DOHH2 (cell line): ENCODE results near the gene RAB28.

Source experiments
- H3F3A ChIP-seq: fragments of 200-600 bp; sonication (generic), shearing (Covaris generic); 2 replicates; pipeline ENCODE4 v1.6.0; 2016; ENCODE audit warnings: antibody characterized with exemption, mild to moderate bottlenecking; ENCODE audit not compliant: control insufficient read depth, insufficient read depth
- H3K27ac ChIP-seq: fragments of 200-600 bp; sonication (generic); 2 replicates; pipeline ENCODE4 v1.5.1; 2014; ENCODE audit warnings: low read depth, mild to moderate bottlenecking, low read length, moderate library complexity
- H3K27me3 ChIP-seq: fragments of 200-600 bp; sonication (generic); 2 replicates; pipeline ENCODE4 v1.6.1; 2014; ENCODE audit warnings: mild to moderate bottlenecking, low read length, mixed read lengths; ENCODE audit not compliant: control insufficient read depth
- H3K36me3 ChIP-seq: fragments of 200-600 bp; sonication (generic); 2 replicates; pipeline ENCODE4 v1.6.1; 2014; ENCODE audit warnings: mild to moderate bottlenecking, low read length, moderate library complexity, mixed read lengths; ENCODE audit not compliant: control insufficient read depth
- H3K4me1 ChIP-seq: fragments of 200-600 bp; sonication (generic); 2 replicates; pipeline ENCODE4 v1.6.1; 2014; ENCODE audit warnings: mild to moderate bottlenecking, low read length, mixed read lengths; ENCODE audit not compliant: control insufficient read depth
- H3K4me2 ChIP-seq: fragments of 200-600 bp; sonication (generic); 2 replicates; pipeline ENCODE4 v1.6.0; 2014; ENCODE audit warnings: mild to moderate bottlenecking, low read length, moderate library complexity
- H3K4me3 ChIP-seq: fragments of 200-600 bp; sonication (generic); 2 replicates; pipeline ENCODE4 v1.5.1; 2014; ENCODE audit warnings: mild to moderate bottlenecking, low read length, mixed read lengths
- H3K79me2 ChIP-seq: fragments of 200-600 bp; sonication (generic); 2 replicates; pipeline ENCODE4 v1.6.1; 2014; ENCODE audit warnings: mild to moderate bottlenecking, low read length, mixed read lengths; ENCODE audit not compliant: control insufficient read depth
- H3K9me2 ChIP-seq: fragments of 200-600 bp; sonication (generic); replicated peaks from 2 replicates; pipeline ENCODE4 v1.6.1; 2014; ENCODE audit warnings: mild to moderate bottlenecking, low read length, mixed read lengths; ENCODE audit not compliant: control insufficient read depth
- H3K9me3 ChIP-seq: fragments of 200-600 bp; sonication (generic); 2 replicates; pipeline ENCODE4 v1.6.1; 2014; ENCODE audit warnings: antibody characterized with exemption, low read length, mixed read lengths; ENCODE audit not compliant: control insufficient read depth, insufficient read depth
- H4K20me1 ChIP-seq: fragments of 200-600 bp; sonication (generic); 2 replicates; pipeline ENCODE4 v1.6.0; 2014; ENCODE audit warnings: low read depth, mild to moderate bottlenecking, antibody characterized with exemption, low read length, moderate library complexity; ENCODE audit not compliant: control insufficient read depth, insufficient read depth
- EZH2phosphoT487 ChIP-seq: fragments of 200-600 bp; sonication (generic); IDR thresholded peaks from 2 replicates; pipeline ENCODE4 v1.6.1; 2017; ENCODE audit warnings: borderline replicate concordance, mild to moderate bottlenecking, antibody characterized with exemption, low read length, moderate library complexity, mixed read lengths
- TF ChIP-seq, protein P1 (sequence below): fragments of 200-600 bp; sonication (generic); IDR thresholded peaks from one replicate; pipeline ENCODE4 v1.5.1; 2014; ENCODE audit warnings: antibody characterized with exemption, mild to moderate bottlenecking, low read depth, low read length; ENCODE audit not compliant: poor library complexity, severe bottlenecking

The RAB28 gene

DNA sequence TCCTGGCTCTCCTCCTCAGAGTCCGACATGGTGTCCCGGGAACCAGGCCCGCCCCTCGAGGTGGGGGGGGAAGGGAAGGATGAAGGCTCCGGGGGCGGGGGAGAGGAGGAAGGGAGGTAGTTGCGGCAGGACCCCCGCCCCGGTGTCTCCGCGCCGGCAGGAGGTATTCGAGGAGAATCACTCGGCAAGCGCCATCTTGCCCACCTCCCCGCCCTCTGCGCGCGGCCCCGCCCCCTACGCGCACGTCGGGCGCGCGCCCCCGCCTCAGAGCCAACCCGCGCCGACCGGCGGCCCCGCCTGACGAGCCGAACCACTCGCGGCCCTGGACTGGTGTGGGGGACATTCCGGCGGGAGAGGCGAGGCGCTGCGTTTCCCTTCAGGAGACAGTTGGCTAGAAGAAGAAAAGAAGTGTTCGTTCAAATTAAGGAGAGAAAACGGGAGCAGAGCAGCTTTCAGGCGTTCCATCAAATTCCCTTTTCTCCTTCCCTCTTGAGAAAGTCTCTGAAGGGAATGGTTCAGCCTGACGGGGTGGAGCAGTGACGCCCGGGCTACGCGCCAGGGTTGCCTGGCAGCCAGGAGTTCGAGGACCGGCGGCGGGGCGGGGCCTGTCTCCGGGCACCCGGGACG lies at the start of gene RAB28:
TSS of gene RAB28 (minus strand) at position 219 of the 627 bp plus-strand sequence.
- no peaks in the 10 kb centered on the region for H3K9me2 ChIP-seq
- H3K4me3 ChIP-seq = peak within 1 kb of the TSS; percentile 87
- H3K4me1 ChIP-seq = peaks cover 20% of the 10 kb centered on the region
- 0 out of 2 replicates have a peak, but pooled peaks cover 5% of the 10 kb centered on the region for H4K20me1 ChIP-seq
- TF ChIP-seq, protein P1, sequence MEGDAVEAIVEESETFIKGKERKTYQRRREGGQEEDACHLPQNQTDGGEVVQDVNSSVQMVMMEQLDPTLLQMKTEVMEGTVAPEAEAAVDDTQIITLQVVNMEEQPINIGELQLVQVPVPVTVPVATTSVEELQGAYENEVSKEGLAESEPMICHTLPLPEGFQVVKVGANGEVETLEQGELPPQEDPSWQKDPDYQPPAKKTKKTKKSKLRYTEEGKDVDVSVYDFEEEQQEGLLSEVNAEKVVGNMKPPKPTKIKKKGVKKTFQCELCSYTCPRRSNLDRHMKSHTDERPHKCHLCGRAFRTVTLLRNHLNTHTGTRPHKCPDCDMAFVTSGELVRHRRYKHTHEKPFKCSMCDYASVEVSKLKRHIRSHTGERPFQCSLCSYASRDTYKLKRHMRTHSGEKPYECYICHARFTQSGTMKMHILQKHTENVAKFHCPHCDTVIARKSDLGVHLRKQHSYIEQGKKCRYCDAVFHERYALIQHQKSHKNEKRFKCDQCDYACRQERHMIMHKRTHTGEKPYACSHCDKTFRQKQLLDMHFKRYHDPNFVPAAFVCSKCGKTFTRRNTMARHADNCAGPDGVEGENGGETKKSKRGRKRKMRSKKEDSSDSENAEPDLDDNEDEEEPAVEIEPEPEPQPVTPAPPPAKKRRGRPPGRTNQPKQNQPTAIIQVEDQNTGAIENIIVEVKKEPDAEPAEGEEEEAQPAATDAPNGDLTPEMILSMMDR = no peak
- TF ChIP-seq EZH2phosphoT487 = no peak
- H3K79me2 ChIP-seq = peaks cover 40% of the 10 kb centered on the region
- H3K36me3 ChIP-seq = peaks cover 5% of the 10 kb centered on the region
- peak within 1 kb of the TSS; percentile 92 for H3K4me2 ChIP-seq
- no peaks in the 10 kb centered on the region for H3F3A ChIP-seq
- H3K9me3 ChIP-seq = no peaks in the 10 kb centered on the region
- peak within 1 kb of the TSS; percentile 70 for H3K27ac ChIP-seq
- 0 out of 2 replicates have a peak, but pooled peaks cover 4% of the 10 kb centered on the region for H3K27me3 ChIP-seq

DNA sequence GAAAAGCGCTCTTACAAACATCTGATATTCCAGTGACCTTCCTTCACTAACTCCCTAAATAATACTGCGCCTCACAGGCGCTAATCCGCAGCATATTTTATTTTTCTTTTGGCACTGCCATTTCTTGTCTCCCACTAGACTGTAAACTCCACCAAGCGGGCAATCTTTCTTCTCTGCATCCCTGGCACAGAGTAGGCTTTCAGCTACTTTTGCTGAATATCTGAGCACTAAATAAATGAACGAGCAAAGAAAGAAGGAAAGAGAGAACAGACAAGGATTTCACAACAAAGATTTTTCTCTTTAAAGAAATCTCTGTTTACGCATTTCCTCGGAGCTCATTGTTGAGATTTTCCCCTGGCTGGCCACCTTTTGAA lies 47.5 kb upstream of the RAB28 start:
- H3K27me3 ChIP-seq = peaks cover 60% of the 10 kb centered on the region
- H3K4me3 ChIP-seq = no peak overlapping the region
- H3K36me3 ChIP-seq = no peaks in the 10 kb centered on the region
- H3K9me2 ChIP-seq = no peaks in the 10 kb centered on the region
- no peak for TF ChIP-seq EZH2phosphoT487
- TF ChIP-seq, protein P1 = no peak
- H3K4me2 ChIP-seq = no peak overlapping the region
- H3K79me2 ChIP-seq = no peaks in the 10 kb centered on the region
- no peaks in the 10 kb centered on the region for H3F3A ChIP-seq
- H3K9me3 ChIP-seq = no peaks in the 10 kb centered on the region
- H3K4me1 ChIP-seq = peaks cover 18% of the 10 kb centered on the region
- no peak overlapping the region for H3K27ac ChIP-seq
- H4K20me1 ChIP-seq = no peaks in the 10 kb centered on the region

DNA sequence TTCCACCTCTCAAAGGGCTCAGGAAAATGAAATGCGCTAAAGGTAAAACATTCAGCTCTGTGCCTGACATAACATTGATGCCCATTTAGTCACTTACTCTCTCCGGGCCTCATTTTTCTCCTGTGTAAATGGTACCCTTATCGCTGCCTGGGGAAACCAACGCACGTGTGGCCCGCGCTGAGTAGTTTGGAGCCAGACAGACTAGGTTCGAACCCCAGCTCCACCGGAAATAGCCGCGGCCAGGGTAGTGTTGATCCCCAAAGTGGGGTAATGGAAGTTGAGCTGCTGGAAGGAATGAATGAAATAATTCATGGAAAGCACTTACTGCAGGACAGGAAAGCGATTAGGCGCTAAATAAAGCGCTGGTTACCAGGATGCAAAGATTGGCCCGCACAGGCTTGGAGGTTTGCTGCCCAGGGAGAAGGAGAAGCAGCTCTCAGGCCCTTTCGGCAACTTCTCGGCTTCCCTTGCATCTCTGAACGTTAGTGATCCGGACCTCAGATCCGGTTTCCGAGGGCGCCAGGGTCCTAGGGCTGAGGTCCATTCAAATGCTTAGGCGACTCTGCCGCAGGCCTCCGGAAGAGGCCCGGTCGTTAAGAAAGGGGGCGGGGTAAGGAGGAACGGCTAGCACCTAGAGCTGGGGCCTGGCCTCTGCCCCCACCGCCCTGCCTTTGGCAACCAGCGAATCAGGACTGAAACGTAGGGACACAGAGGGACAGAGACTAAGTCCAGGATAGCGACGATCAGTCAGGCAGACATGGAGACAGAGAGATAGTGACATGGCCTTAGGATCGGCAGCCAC lies 46.9 kb upstream of the RAB28 start:
- Histone ChIP-seq H3K9me3 (no peaks in the 10 kb centered on the region), H3K27me3 (peaks cover 65% of the 10 kb centered on the region), H3K27ac (no peak overlapping the region), H4K20me1 (no peaks in the 10 kb centered on the region), H3K36me3 (no peaks in the 10 kb centered on the region), H3F3A (no peaks in the 10 kb centered on the region), H3K79me2 (no peaks in the 10 kb centered on the region), H3K4me2 (no peak overlapping the region), H3K4me3 (no peak overlapping the region), H3K9me2 (no peaks in the 10 kb centered on the region), H3K4me1 (peaks cover 18% of the 10 kb centered on the region)
- TF ChIP-seq EZH2phosphoT487 = no peak
- TF ChIP-seq, protein P1 = no peak
